Stomach (tissue), 9 donors: Measurements from ENCODE around the gene GET4. TPM values are rescaled to one million over a fixed set of nuclear protein-coding genes. Genes with fewer than 3 reads are reported as not detected.

ENCODE experiments used
- DNase-seq, 2 donors: peaks; one replicate each; pipeline versions ENCODE4 v3.0.0 to v3.0.0-alpha.2; 2013 to 2019
- H3K27ac ChIP-seq, 5 donors: fragments of 200-600 bp in 4 of 5; sonication (generic) in 4 of 5; one replicate each; pipeline ENCODE4 v1.5.1; 2013 to 2019; ENCODE audit warnings: mild to moderate bottlenecking in 1 of 5, moderate library complexity in 1 of 5
- H3K27me3 ChIP-seq, 3 donors: fragments of 200-600 bp; sonication (generic); one replicate each; pipeline ENCODE4 v1.5.1; 2017 to 2019; ENCODE audit warnings: mixed run types in 1 of 3
- H3K36me3 ChIP-seq, 4 donors: fragments of 200-600 bp; sonication (generic); 1 replicate in 3 of 4; 2 replicates in 1 of 4; pipeline ENCODE4 v1.5.1; 2016 to 2019
- H3K4me1 ChIP-seq, 4 donors: fragments of 200-600 bp; sonication (generic); one replicate each; pipeline ENCODE4 v1.5.1; 2016 to 2019
- H3K4me3 ChIP-seq, 4 donors: fragments of 200-600 bp; sonication (generic) in 3 of 4; one replicate each; pipeline ENCODE4 v1.5.1; 2016 to 2019; ENCODE audit warnings: mild to moderate bottlenecking in 1 of 4
- H3K9me3 ChIP-seq, 4 donors: fragments of 200-600 bp; sonication (generic); one replicate each; pipeline ENCODE4 v1.5.1; 2016 to 2019
- CTCF ChIP-seq, 7 experiments: fragments of 450-650 bp in 4 of 7; fragments of 200-600 bp in 3 of 7; sonication (generic) in 3 of 7; IDR thresholded peaks; one replicate each; pipeline ENCODE4 v1.5.1; 2016 to 2019; ENCODE audit warnings: antibody characterized with exemption in 7 of 7, control low read depth in 2 of 7, mild to moderate bottlenecking in 1 of 7
- EP300 ChIP-seq: sonication (generic); formaldehyde crosslinking; IDR thresholded peaks from one replicate; pipeline ENCODE4 v1.6.1; 2017; ENCODE audit warnings: antibody characterized with exemption
- POLR2A ChIP-seq, 4 donors: fragments of 450-650 bp; IDR thresholded peaks; one replicate each; pipeline ENCODE4 v1.6.1; 2016; ENCODE audit warnings: antibody characterized with exemption in 4 of 4, control low read depth in 2 of 4, mild to moderate bottlenecking in 1 of 4, moderate library complexity in 1 of 4
- POLR2AphosphoS5 ChIP-seq, 3 donors: sonication (generic); formaldehyde crosslinking; IDR thresholded peaks; one replicate each; pipeline ENCODE4 v1.6.1; 2016; ENCODE audit warnings: antibody characterized with exemption in 3 of 3
- WGBS, 5 donors: extraction: QIAGEN DNeasy Blood & Tissue Kit in 3 of 5; methylation state at CpG; one replicate each; pipeline versions ENCODE4 v1.1.5 to v1.1.7; 2013 to 2018; 5-methylcytosine and 5-hydroxymethylcytosine counted together
- intact Hi-C: fragments of 100-400 bp; cut with DNase I; formaldehyde crosslinking; loops from one replicate; pipeline ENCODE4 v1.15.1; 2023; ENCODE audit warnings: low total_unique reads
- polyA plus RNA-seq, 3 donors: library from polyadenylated mRNA; stranded (reverse); fragments of 200-250 nt; gene quantifications; one replicate each; pipeline ENCODE4 v1.2.3, GENCODE V29; 2013
- total RNA-seq, 5 donors: library from RNA; depleted of rRNA; stranded (reverse); fragments of >200 nt; gene quantifications; one replicate each; pipeline versions ENCODE4 v1.1.0 to v1.2.3, GENCODE V29; 2014 to 2016
- donor health status: healthy with polysubstance abuse.
- donor health status: Bipolar disorder and iron deficiency.
- donor health status: healthy.

The GET4 gene
- total and polyA plus RNA-seq, 8 donors: 22.4 to 140 (median 46.6) TPM

GRCh38 chr7:880450-880849, 4.1 kb downstream of the GET4 start:
- peaks cover 0 to 12% (median 0%) of the 10 kb centered on the region in 4 donors for H3K36me3 ChIP-seq
- no peaks in the 10 kb centered on the region for H3K27me3 ChIP-seq
- no peak for DNase-seq
- no peaks in the 10 kb centered on the region for H3K9me3 ChIP-seq
- H3K27ac ChIP-seq: peak overlapping the region in 2 of 5 donors; percentile 94 to 95
- intact Hi-C loops: no loop called here
- TF ChIP-seq CTCF (IDR thresholded peaks at IDR 0.05) (no peak), POLR2AphosphoS5 (IDR thresholded peaks at IDR 0.05) (no peak), POLR2A (IDR thresholded peaks at IDR 0.05) (no peak), EP300 (no peak)
- H3K4me3 ChIP-seq: no peak overlapping the region
- WGBS, 5 donors: 77 to 86% (median 83%) methylated on average over 14 to 15 of the region's 15 CpGs
- peaks cover 56 to 87% (median 85%) of the 10 kb centered on the region in 4 donors for H3K4me1 ChIP-seq

- H3K9me3 ChIP-seq: no peaks in the 10 kb centered on the region
- H3K4me1 ChIP-seq: peaks cover 61 to 93% (median 91%) of the 10 kb centered on the region in 4 donors
- WGBS, 5 donors: 79 to 85% (median 80%) methylated on average over 20 of the region's 20 CpGs
- H3K27ac ChIP-seq: peak overlapping the region in 1 of 5 donors; percentile 56
- H3K4me3 ChIP-seq: no peak overlapping the region
- DNase-seq: no peak
- H3K36me3 ChIP-seq: peaks cover 6 to 20% (median 9%) of the 10 kb centered on the region in 4 donors
- intact Hi-C loops: no loop called here
- no peaks in the 10 kb centered on the region for H3K27me3 ChIP-seq
- TF ChIP-seq POLR2A (IDR thresholded peaks at IDR 0.05): no peak
Measured at GRCh38 chr7:881441-882234, 5.3 kb downstream of the GET4 start.

- H3K36me3 ChIP-seq: peaks cover 14 to 29% (median 17%) of the 10 kb centered on the region in 4 donors
- H3K27me3 ChIP-seq: no peaks in the 10 kb centered on the region
- no peaks in the 10 kb centered on the region for H3K9me3 ChIP-seq
- TF ChIP-seq CTCF (IDR thresholded peaks at IDR 0.05): no peak
- no peak for TF ChIP-seq EP300
- 84 to 90% (median 89%) methylated on average over 22 to 37 of the region's 37 CpGs for WGBS, 5 donors
- no peak for DNase-seq
- H3K4me1 ChIP-seq: peaks cover 61 to 94% (median 91%) of the 10 kb centered on the region in 4 donors
- no peak overlapping the region for H3K4me3 ChIP-seq
- intact Hi-C loops: no loop called here
- peak overlapping the region in 1 of 5 donors; percentile 56 for H3K27ac ChIP-seq
Measured at GRCh38 chr7:882336-883035, 6.1 kb downstream of the GET4 start.

GRCh38 chr7:883055-884021, 7.0 kb downstream of the GET4 start:
- Histone ChIP-seq H3K27me3 (no peaks in the 10 kb centered on the region), H3K36me3 (peaks cover 23 to 37% (median 26%) of the 10 kb centered on the region in 4 donors), H3K4me1 (peaks cover 54 to 90% (median 84%) of the 10 kb centered on the region in 4 donors), H3K9me3 (no peaks in the 10 kb centered on the region), H3K4me3 (no peak overlapping the region), H3K27ac (peak overlapping the region in 4 of 5 donors; percentile 2 to 56 (median 14))
- intact Hi-C loops: no loop called here
- 76 to 84% (median 82%) methylated on average over 38 to 50 of the region's 50 CpGs for WGBS, 5 donors
- no peak for TF ChIP-seq CTCF (IDR thresholded peaks at IDR 0.05)
- TF ChIP-seq POLR2A (IDR thresholded peaks at IDR 0.05): no peak
- TF ChIP-seq POLR2AphosphoS5 (IDR thresholded peaks at IDR 0.05): no peak
- no peak for TF ChIP-seq EP300
- DNase-seq: no peak
